HUDEP-2 (cell line): Measurements from ENCODE around the gene SESN2.

Experiments
- DNase-seq, 76 experiments: peaks; one replicate each; lab custom pipeline; 2025; ENCODE audit not compliant: unreplicated experiment in 76 of 76; lab: John Stamatoyannopoulos, UW

Gene SESN2

GRCh38 chr1:28282426-28283407 lies 23.4 kb downstream of the SESN2 start:
- DNase-seq = no peak

DNA sequence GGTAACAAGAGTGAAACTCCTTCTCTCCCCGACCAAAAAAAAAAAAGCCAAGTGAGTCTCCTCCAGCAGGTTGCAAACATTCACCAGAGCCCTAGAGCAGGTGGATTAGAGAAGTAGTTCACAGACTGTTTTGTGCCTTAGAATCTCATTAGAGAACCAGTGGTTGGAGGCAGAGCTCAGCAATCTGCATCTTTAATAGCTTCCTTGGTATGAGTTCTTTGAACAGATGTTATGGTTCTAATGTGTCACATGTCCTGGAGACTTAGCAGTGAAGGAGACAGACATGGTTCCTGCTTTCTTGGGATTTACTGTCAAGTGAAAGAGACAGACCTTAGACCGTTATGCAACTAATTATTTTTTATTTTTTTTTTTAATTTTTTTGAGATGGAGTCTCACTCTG lies 26.8 kb downstream of the SESN2 start:
- no peak for DNase-seq

- no peak for DNase-seq
Observed at GRCh38 chr1:28288487-28288886, 29.2 kb downstream of the SESN2 start.

- no peak for DNase-seq
Observed at GRCh38 chr1:28290851-28291250, 31.5 kb downstream of the SESN2 start.

DNA sequence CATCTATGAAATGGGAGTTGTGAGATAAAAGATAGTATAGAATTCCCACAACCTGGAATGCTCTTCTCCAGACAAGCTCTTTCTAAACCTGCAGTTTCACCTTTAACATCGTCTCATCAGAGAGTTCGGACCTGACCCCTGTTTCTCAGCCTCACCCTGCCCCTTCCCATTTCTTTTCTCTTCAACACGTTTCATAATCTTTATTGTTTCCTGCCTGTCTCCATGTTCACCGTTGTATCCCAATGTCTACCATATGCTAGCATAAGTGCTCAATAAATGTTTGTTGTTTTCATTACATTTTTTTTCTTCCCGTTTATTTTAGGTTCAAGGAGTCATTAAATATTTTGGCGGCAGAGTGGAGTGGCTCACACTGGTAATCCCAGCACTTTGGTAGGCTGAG lies 32.4 kb downstream of the SESN2 start:
- DNase-seq = no peak

DNA sequence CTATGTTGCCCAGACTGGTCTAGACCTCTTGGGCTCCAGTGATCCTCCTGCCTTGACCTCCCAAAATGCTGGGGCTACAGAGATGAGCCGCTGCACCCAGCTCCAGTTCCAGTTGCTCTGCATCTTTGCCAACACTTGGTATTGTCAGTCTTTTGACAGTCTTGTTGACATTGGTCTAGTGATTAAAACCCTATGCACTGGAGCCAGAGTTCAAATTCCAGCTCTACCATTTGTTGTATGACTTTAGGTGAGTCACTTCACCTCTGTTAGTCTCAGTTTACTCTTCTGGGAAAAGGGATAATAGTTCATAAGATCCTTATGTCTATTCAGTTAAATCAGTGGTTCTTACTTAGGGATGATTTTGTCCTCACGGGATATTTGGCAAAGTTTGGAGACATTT lies 36.6 kb downstream of the SESN2 start:
- DNase-seq = no peak

GRCh38 chr1:28296401-28297261 lies 37.3 kb downstream of the SESN2 start:
- DNase-seq = no peak

DNA sequence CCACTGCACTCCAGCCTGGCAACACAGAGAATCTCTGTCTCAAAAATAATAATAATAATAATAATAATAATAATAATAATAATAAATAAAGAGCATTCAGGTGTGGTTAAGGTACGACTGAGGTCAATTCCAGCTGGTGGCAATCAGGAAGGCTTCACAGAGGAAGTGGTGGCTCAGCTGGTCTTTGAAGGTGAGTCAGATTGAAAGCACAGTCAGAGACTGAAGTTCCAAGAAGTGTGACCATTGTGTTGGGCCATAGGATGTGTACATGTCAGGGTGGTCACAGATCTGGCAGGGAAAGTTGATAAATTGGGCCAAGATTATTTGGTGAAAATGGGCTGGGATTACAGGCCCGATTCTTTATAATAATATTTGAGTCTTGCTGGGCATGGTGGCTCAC lies 38.5 kb downstream of the SESN2 start:
- DNase-seq = no peak

GRCh38 chr1:28298438-28298837 lies 39.1 kb downstream of the SESN2 start:
- DNase-seq = no peak

DNA sequence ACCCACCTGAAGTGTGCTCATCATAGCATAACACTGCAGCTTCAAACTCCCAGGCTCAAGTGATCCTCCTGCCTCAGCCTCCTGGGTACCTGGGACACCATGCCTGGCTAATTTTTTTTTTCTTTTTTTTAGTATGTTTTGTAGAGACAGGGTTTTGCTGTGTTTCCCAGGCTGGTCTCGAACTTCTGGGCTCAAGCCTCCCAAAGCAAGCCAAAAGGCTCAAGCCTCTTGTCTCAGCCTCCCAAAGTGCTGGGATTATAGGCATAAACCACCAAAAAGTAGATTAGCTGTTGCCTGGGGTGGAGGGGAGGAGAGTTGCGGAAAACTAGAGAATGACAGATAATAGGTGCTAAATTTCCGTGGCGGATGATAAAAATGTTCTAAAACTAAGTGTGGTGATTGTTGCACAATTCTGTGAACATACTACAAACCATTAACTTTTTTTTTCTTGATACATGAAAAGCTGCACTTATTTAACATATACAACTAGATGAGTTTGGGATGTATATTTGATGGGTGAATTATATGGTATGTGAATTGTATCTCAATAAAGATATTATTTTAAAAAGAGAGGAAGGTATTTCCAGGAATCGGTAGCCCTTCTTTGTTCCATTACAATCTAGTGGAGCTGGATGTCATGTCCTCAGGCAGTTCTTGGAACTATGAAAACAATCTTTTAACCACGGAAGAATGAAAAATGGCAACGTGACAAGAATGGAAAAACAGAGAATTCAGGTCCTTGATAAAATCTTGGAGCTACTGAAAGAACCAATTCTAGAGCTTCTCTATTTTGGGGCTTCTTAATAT lies 42.3 kb downstream of the SESN2 start:
- no peak for DNase-seq

GRCh38 chr1:28302247-28302646 lies 42.9 kb downstream of the SESN2 start:
- no peak for DNase-seq

- no peak for DNase-seq
Observed at GRCh38 chr1:28306301-28306949, 47.1 kb downstream of the SESN2 start.

- no peak for DNase-seq
Observed at GRCh38 chr1:28308750-28309149, 49.4 kb downstream of the SESN2 start.

DNA sequence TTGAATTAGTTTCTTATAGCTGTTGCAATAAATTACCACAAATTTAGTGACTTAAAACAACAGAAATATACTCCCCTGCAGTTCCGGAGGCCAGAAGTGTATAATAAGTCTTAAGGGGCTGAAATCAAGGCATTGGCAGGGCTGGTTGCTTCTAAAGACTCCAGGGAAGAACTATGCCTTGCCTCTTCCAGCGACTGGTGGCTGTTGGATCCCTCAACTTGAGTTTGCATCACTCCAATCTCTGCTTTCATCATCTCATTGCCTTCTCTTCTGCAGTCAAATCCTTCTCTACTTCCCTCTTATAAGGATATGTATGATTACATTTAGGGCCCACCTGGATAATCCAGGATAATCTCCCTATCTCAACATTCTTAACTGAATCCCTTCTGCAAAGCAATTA lies 50.4 kb downstream of the SESN2 start:
- DNase-seq = no peak

DNA sequence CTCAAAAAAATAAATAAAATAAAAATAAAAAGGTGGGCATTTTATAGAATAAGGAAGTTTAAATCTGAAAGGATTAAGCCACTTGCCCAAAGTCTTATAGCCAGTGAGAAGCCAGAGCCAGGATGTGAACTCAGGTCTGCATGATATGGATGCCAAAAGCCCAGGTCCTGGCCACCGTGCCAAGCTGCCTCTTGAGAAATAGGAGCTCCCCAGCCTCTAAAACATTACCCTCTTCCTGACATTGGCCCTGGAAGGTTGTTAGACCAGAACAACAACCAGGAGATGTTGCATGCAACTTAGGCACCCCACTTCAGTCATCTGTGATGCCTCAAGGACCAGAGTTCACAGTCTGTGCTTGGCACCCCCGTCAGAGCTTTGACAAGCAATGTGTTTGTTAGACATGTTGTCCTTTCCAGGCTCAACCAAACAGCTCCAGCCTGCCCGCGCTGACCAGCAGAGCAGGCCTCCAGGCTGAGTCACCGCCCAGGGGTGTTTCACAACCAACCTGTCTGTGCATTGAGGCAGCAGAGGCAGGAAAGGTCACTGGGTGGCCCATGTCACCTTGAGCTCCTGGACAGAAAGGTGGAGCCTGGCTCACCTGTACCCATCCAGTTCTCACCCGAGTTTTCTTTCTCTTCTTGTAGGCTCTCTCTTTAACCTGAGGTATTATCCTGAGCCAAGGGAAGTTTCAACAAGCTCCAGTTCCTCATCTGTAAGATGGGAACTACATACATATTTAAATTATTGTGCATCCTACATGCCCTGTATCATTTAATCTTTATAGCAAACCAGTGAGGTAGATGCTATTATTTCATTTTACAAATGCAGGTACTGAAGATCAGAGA lies 54.6 kb downstream of the SESN2 start:
- DNase-seq = no peak

GRCh38 chr1:28314547-28314941 lies 55.2 kb downstream of the SESN2 start:
- no peak for DNase-seq

DNA sequence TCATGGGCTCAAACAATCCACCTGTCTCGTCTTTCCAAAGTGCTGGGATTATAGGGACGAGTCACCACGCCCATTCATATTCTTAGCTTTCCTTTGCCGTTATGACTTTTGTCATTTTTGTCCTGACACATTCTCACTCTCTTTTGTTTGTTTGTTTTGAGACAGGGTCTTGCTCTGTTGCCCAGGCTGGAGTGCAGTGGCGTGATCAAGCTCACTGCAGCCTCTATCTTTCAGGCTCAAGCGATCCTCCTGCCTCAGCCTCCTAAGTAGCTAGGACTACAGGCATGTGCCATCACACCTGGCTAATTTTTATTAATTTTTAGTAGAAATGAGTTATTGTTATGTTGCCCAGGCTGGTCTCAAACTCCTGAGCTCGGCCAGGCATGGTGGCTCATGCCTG lies 57.7 kb downstream of the SESN2 start:
- DNase-seq = no peak

DNA sequence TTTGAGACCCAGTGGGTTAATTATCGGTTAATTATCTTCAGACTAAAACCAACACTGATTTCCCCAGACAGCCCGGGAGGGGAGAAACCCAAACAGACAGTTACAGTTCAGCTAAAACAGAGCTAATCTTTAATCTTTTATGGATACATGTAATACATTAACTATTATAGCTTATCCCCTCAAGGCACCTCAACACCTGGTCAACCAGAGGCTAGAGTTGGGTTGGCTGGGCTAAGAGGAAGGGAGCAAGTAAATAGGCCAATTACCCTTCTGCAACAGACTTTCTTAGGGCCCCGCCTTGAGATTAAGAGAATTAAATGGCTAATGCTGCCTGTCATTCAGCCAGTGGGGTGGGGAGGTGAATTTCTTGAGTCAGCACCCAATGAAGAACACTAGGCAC lies 62.9 kb downstream of the SESN2 start:
- DNase-seq = no peak

DNA sequence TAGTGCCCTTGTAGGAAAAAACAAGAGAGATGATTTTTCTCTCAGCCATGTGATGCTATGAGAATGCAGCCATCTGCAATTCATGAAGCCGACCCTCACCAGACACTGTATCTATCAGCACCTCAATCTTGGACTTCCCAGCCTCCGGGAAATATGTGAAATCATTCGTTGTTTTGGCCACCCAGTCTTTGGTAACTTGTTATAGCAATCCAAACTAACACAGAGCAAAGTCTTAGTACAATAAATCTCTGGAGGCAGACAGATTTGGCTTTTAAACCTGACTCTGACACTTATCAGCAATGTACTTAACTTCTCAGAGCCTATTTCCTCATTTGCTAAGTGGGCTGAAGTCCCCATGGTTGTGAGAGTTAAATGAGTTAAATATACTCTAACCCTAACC lies 64.4 kb downstream of the SESN2 start:
- no peak for DNase-seq
